Hepatocyte (in vitro differentiated cells): ENCODE results near the gene DSE. TPM values are rescaled to one million over a fixed set of nuclear protein-coding genes. Genes with fewer than 3 reads are reported as not detected.

Experiments used
- DNase-seq: peaks from one replicate; pipeline ENCODE4 v3.0.0-alpha.2; 2016; ENCODE audit warnings: low spot score
- H2AFZ ChIP-seq: fragments of 200-600 bp; sonication (generic); 2 replicates; pipeline ENCODE4 v1.6.0; 2016; ENCODE audit warnings: antibody characterized with exemption, mild to moderate bottlenecking
- H3K27ac ChIP-seq: fragments of 200-600 bp; sonication (generic); 2 replicates; pipeline ENCODE4 v1.5.1; 2016; ENCODE audit warnings: mild to moderate bottlenecking
- H3K27me3 ChIP-seq: fragments of 200-600 bp; sonication (generic); 2 replicates; pipeline ENCODE4 v1.6.1; 2016
- H3K36me3 ChIP-seq: fragments of 200-600 bp; sonication (generic); replicated peaks from 2 replicates; pipeline ENCODE4 v1.5.1; 2016; ENCODE audit warnings: low read depth; ENCODE audit not compliant: insufficient read depth
- H3K4me1 ChIP-seq: fragments of 200-600 bp; sonication (generic); 2 replicates; pipeline ENCODE4 v1.5.1; 2016; ENCODE audit warnings: mild to moderate bottlenecking, moderate library complexity; ENCODE audit not compliant: insufficient read depth
- H3K4me2 ChIP-seq: fragments of 200-600 bp; sonication (generic); 2 replicates; pipeline ENCODE4 v1.6.0; 2016
- H3K4me3 ChIP-seq: fragments of 200-600 bp; sonication (generic); 2 replicates; pipeline ENCODE4 v1.5.1; 2016; ENCODE audit warnings: mild to moderate bottlenecking
- H3K79me2 ChIP-seq: fragments of 200-600 bp; sonication (generic); 2 replicates; pipeline ENCODE4 v1.6.0; 2017; ENCODE audit warnings: mild to moderate bottlenecking
- H3K9me2 ChIP-seq: fragments of 200-600 bp; sonication (generic); replicated peaks from 2 replicates; pipeline ENCODE4 v1.6.0; 2017; ENCODE audit warnings: mild to moderate bottlenecking; ENCODE audit not compliant: insufficient read depth
- H3K9me3 ChIP-seq: fragments of 200-600 bp; sonication (generic); 2 replicates; pipeline ENCODE4 v1.5.1; 2016; ENCODE audit warnings: low read depth, mild to moderate bottlenecking
- H4K20me1 ChIP-seq: fragments of 200-600 bp; sonication (generic); 2 replicates; pipeline ENCODE4 v1.6.0; 2016; ENCODE audit warnings: mild to moderate bottlenecking; ENCODE audit not compliant: insufficient read depth, poor library complexity, severe bottlenecking
- CTCF ChIP-seq: fragments of 200-600 bp; sonication (generic); IDR thresholded peaks from 2 replicates; pipeline ENCODE4 v1.5.1; 2016; ENCODE audit warnings: antibody characterized with exemption, mild to moderate bottlenecking; ENCODE audit not compliant: poor library complexity
- EZH2 ChIP-seq: fragments of 200-600 bp; sonication (generic); IDR thresholded peaks from 2 replicates; pipeline ENCODE4 v1.6.1; 2016; ENCODE audit warnings: antibody characterized with exemption, mild to moderate bottlenecking, borderline replicate concordance
- EZH2phosphoT487 ChIP-seq: fragments of 200-600 bp; sonication (generic); IDR thresholded peaks from one replicate; pipeline ENCODE4 v1.6.1; 2018; ENCODE audit warnings: antibody characterized with exemption, mild to moderate bottlenecking, low read depth, moderate library complexity; ENCODE audit not compliant: unreplicated experiment, severe bottlenecking
- WGBS: methylation state at CpG from one replicate; pipeline ENCODE4 v1.1.6; 2016; ENCODE audit warnings: low lambda C conversion rate; ENCODE audit errors: missing lambda C conversion rate; 5-methylcytosine and 5-hydroxymethylcytosine counted together
- polyA plus RNA-seq: library from polyadenylated mRNA; unstranded; fragments of >200 nt; fragmentation: Nextera tagmentation; extraction: Ambion mirVana; gene quantifications from 2 replicates; pipeline ENCODE4 v1.2.1, GENCODE V29; 2016
- total RNA-seq: library from RNA; depleted of rRNA; stranded (reverse); fragments of >200 nt; gene quantifications from 2 replicates; pipeline ENCODE4 v1.2.3, GENCODE V29; 2014

Gene DSE
- total and polyA plus RNA-seq, 2 experiments from 2014 or later = 19.9 to 45.0 TPM

- Histone ChIP-seq H3K9me2 (no peaks in the 10 kb centered on the region), H3K4me1 (peaks cover 14% of the 10 kb centered on the region), H3K4me3 (no peak overlapping the region), H4K20me1 (no peaks in the 10 kb centered on the region), H3K4me2 (no peak overlapping the region), H3K79me2 (peaks cover 55% of the 10 kb centered on the region), H3K9me3 (no peaks in the 10 kb centered on the region), H3K27me3 (no peaks in the 10 kb centered on the region), H3K27ac (no peak overlapping the region), H2AFZ (no peak overlapping the region), H3K36me3 (no peaks in the 10 kb centered on the region)
- DNase-seq = no peak
- no peak for TF ChIP-seq EZH2
- no peak for TF ChIP-seq CTCF
- TF ChIP-seq EZH2phosphoT487 = no peak
- 83% methylated on average over 1 of the region's 1 CpG for WGBS
Observed at GRCh38 chr6:116403205-116403604, 32.5 kb downstream of the DSE start.

GRCh38 chr6:116404696-116405095, 33.9 kb downstream of the DSE start:
- Histone ChIP-seq H3K27me3 (no peaks in the 10 kb centered on the region), H3K27ac (peak overlapping the region; percentile 53), H4K20me1 (no peaks in the 10 kb centered on the region), H3K4me3 (no peak overlapping the region), H3K36me3 (no peaks in the 10 kb centered on the region), H3K4me2 (peak overlapping the region; percentile 30), H3K9me3 (no peaks in the 10 kb centered on the region), H3K9me2 (no peaks in the 10 kb centered on the region), H3K4me1 (peaks cover 6% of the 10 kb centered on the region), H3K79me2 (peaks cover 60% of the 10 kb centered on the region), H2AFZ (no peak overlapping the region)
- no peak for DNase-seq
- TF ChIP-seq CTCF = no peak
- no peak for TF ChIP-seq EZH2phosphoT487
- no peak for TF ChIP-seq EZH2
- 71% methylated on average over 3 of the region's 3 CpGs for WGBS

GRCh38 chr6:116405138-116405537, 34.4 kb downstream of the DSE start:
- H3K27me3 ChIP-seq = no peaks in the 10 kb centered on the region
- H3K4me2 ChIP-seq = peak overlapping the region; percentile 30
- H3K79me2 ChIP-seq = peaks cover 61% of the 10 kb centered on the region
- peak; percentile 28 for DNase-seq
- H3K9me3 ChIP-seq = no peaks in the 10 kb centered on the region
- H3K9me2 ChIP-seq = no peaks in the 10 kb centered on the region
- peak overlapping the region; percentile 58 for H3K27ac ChIP-seq
- H2AFZ ChIP-seq = no peak overlapping the region
- no peaks in the 10 kb centered on the region for H3K36me3 ChIP-seq
- no peak overlapping the region for H3K4me3 ChIP-seq
- WGBS = 40% methylated on average over 5 of the region's 5 CpGs
- no peaks in the 10 kb centered on the region for H4K20me1 ChIP-seq
- peaks cover 6% of the 10 kb centered on the region for H3K4me1 ChIP-seq
- TF ChIP-seq CTCF (no peak), EZH2phosphoT487 (no peak), EZH2 (no peak)
